ENCODE data around the gene PDP2.
A peak's percentile ranks its signal among the peaks of the same experiment; 100 is the strongest.

DNA sequence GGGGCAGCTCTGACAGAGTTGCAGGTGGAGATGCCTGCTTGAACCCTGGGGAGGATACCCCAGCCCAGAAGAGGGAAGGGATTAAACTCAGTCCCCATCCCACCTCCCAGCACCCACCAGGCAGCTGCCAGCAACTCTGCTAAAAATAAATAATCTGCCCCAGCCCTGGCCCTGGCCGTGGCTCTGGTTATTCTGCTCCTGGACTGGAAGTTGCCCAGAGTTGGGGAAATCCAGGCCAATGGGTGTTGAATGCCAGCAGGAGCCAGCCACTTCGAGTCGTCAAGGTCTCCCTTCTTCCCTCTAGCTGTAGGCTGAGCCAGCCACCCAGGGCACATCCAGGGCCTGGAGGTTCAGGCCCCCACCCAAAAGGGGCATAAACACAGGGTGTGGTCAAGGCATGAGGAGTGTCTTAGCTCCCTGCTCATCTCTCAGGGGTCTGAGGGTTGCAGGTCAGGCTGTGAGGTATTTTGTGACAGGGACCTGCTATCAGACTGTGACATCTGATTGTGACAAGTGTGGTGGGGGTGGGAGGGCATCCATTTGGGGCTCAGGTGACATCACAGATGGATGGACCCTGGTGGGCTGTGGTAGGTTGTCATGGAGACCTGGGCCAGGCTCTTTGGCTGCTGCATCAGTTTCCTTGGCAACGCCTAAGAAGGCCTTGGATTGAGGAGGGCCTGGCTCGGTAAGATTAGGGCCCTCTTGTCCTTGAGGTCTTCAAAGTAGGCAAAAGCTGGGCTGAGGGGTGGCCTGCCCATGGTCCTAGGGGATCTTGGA is 46.0 kb downstream of the PDP2 start:
- TF ChIP-seq CTCF (IDR thresholded peaks at IDR 0.05) (peak in 2 of 12 donors; percentile 4 to 10), POLR2A (IDR thresholded peaks at IDR 0.05) (no peak)
